HG02938 (cell line): ENCODE measurements around the gene CCSAP.
A peak's percentile ranks its signal among the peaks of the same experiment; 100 is the strongest.
"Not testable (repeated sequence)": the region's sequence is repeated elsewhere in the genome, so short reads cannot be mapped to it uniquely, and the experiment has no call there.

Experiments used
- ATAC-seq: cut with Tn5 transposase; IDR thresholded peaks from one replicate; pipeline ENCODE4 v1.9.1; 2021; ENCODE audit warnings: mild to moderate bottlenecking, moderate library complexity; ENCODE audit not compliant: unreplicated experiment

The CCSAP gene

DNA sequence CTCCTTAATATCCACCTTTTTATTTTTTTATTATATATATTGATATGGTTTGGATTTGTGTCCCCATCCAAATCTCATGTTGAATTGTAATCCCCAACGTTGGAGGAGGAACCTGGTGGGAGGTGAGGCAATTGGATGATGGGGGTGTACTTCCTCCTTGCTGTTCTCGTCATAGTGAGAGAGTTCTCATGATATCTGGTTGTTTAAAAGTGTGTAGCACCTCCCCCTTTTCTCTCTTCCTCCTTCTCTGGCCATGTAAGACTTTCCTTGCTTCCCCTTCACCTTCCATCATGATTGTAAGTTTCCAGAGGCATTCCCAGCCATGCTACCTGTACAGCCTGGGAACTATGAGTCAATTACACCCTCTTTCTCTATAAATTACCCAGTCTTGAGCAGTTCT, 22.7 kb upstream of the CCSAP start:
- no peak for ATAC-seq

DNA sequence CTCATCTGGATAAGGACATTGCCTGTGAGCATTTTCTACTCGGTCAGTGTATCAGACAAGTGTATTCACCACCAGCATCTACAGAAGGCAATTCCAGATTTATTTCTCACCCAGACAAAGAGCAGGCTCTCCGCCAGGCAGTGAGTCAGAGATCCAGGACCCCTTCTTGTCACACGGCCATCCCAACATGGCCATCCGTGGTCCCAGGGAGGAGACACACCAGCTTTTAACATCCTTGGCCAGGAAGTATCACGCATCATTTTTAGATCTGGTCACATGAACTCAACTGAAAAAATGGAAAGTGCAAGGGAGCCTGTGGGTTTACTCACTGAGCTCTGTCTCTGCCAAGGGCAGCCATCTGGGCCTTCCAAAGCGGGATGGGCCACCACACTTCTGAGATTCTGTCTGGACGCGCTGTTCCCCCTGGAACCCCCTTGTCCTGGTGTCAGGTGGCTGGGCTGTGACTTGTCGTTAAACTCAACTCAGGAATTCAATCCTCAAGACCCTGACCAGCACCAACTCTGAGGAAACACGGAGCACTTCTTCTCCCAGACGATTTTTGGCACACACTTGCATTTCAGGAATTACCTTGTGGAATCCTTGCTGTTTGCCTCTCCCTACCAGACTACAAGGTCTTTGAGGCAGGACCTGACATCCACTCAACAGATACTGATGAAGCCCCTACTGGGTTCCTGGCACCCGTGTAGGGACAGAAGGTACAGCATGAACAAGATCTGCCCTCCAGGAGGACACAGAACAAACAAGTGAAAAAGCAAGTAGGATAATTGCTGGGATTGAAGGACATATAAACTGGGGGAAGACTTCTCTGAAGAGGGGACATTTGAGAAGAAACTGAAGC, 21.6 kb upstream of the CCSAP start:
- no peak for ATAC-seq

DNA sequence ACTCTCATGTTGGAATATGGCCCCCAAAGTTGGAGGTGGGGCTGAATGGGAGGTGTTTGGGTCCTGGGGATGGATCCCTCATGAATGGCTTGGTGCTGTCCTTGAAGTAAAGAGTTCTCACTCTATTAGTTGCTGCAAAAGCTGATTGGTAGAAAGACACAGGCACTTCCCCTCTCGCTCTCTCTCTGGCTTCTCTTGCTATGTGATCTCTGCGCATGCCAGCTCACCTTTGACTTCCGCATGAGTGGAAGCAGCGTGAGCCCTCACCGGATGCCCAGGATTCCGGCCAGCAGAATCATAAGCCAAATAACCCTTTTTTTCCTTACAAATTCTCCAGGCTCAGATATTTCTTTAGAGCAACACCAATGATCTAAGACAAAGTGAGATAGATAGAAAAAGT, 20.9 kb upstream of the CCSAP start:
- ATAC-seq = no peak

DNA sequence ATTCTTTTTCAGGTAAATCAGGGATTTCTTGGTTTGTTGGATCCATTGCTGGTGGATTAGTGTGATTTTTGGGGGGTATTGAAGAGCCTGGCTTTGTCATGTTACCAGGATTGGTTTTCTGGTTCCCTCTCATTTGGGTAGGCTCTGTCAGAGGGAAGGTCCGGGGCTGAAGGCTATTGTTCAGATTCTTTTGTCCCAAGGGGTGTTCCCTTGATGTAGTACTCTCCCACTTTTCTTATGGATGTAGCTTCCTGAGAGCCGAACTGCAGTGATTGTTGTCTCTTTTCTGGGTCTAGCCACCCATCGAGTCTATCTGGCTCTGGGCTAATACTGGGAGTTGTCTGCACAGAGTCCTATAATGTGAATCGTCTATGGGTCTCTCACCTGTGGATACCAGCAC, 17.6 kb upstream of the CCSAP start:
- no peak for ATAC-seq

DNA sequence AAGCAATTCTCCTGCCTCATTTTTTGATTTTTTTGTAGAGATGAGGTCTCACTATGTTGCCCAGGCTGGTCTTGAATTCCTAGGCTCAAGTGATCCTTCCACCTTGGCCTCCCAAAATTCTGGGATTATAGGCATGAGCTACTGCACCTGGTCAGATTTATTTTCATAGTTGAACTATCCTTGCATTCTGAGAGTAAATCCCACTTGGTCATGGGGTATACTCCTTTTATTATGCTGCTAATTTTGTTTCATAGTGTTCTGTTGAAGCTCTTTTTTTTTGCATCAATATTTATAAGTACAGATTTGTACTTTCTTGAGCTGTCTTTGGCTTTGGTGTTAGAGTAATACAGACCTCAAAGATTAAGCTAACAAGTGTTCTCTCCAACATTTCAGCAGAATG, 12.8 kb upstream of the CCSAP start:
- ATAC-seq = no peak

DNA sequence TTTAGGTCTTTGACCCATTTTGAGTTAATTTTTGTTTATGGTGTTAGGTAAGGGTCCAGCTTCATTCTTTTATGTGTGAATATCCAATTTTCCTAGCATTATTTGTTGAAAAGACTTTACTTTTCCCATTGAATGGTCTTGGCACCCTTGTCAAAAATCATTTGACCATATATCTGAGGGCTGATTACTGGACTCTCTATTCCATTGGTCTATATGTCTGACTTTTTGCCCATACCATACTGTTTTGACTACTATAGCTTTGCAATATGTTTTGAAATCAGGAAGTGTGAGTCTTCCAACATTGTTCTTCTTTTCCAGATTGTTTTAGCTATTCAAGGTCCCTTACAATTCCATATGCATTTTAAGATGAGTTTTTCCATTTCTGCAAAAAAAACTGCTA, 11.4 kb upstream of the CCSAP start:
- no peak for ATAC-seq

DNA sequence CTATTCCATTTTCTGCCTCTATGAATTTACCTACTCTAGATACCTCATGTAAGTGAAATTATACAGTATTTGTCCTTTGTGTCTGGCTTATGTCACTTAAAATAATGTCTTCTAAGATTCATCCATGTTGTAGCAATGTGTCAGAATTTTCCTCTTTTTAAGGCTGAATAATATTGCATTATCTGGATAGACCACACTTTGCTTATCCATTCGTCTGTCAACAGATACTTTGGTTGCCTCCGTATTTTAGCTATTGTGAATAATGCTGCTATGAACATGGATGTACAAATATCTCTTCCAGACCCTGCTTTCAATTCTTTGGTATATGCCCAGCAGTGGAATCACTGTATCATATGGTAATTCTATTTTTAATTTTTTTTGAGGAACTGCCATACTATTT, 10.1 kb upstream of the CCSAP start:
- ATAC-seq = no peak

DNA sequence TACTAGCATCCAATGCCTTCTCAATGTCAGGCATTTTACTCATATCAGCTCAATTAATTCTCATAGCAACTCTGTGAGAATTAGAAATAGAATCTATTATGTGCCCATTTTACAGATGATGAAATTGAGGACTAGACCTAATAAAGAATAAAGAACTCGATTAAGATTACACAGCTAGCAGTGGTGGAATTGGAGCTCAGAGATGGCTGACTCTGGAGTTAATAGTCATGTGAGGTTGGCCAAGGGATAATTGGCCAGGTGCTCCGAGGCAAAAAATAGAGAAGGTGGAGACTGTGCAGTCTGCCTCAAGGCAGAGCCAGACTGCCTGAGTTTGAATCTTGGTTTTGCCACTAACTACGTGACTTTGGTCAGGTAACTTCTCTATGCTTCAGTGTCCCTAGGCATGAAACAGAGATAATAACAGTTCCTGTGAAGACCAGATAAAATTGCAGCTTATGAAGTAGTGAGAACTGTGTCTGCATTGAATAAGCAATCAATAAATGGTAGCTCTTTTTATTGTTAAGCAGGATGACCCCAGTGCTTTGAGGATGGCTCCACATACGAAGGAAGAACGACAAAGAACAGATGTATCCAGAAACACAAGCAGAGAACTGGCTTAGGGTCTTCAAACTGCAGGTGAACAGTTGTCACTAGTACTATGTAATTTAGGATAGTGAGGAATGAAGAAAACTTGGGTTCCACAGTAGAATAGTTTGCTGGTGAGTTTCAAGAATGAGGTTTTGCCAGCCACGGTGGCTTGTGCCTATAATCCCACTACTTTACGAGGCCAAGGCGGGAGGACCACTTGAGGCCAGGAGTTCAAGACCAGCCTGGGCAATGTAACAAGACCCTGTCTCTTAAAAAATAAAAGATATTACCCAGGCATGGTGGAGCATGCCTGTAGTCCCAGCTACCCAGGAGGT, 6.9 kb upstream of the CCSAP start:
- ATAC-seq = no peak

DNA sequence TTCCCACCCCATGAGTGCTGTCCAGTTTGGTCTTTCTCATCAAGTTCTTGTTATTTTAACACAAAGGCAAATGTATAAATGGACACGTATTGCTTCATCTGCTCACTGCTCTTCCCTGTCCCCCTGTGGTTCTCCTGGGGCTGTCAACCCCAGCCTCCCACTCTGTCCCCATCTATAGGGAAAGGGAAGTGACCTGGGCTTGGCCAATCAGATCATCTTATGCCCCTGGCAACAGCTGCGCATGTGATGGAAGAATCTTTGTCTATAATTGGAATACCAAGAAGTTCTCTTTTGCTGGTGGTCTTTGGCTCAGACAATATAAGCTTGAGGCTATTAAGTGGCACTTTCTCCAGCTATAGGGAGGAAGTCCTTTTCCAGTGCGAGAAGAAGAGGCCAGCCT, 4.7 kb upstream of the CCSAP start:
- no peak for ATAC-seq

DNA sequence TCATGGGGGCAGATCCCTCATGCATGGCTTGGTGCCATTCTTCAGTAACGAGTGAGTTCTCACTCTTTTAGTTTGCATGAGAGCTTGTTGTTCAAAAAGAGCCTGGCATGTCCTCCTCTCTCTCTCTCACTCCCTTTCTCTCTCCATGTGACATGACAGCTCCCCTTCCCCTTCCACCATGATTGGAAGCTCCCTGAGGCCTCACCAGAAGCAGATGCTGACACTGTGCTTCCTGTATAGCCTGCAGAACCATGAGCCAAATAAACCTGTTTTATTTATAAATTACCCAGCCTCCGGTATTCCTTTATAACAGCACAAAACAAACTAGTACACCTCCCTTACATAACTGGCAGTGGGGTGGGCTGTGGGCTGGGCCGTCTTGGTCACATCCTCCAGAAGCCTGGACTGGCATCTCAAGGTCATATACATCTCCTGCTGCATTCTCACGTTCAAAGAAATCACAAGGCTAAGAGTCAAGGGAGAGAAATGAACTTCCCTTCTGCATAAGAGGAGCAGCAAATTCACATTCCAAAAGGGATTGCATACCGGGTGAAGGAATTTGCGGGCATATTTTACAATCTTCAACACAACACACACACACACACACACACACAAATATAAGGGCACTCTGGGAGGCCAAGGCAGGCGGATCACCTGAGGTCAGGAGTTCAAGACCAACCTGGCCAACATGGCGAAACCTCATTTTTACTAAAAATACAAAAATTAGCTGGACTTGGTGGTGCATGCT, 2.3 kb upstream of the CCSAP start:
- ATAC-seq = no peak

DNA sequence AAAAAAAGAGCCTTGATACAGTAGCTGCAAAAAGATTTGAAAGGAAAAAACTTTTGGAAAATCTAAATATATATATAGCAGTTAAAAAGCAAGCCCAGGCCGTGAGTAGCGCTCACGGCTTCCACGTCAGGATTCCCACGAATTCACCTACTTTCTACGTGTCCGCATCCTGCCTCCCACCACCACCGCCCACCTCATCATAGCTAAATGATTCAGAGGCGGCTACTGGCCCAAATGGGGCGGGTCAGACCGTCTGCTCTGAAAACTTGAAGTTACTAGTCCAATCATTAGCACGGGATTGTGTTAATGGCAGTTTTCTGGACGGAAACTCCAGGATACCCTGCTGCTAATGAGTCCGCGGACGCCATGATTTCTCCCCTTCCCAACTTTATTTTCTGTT, 1.3 kb upstream of the CCSAP start:
- no peak for ATAC-seq

DNA sequence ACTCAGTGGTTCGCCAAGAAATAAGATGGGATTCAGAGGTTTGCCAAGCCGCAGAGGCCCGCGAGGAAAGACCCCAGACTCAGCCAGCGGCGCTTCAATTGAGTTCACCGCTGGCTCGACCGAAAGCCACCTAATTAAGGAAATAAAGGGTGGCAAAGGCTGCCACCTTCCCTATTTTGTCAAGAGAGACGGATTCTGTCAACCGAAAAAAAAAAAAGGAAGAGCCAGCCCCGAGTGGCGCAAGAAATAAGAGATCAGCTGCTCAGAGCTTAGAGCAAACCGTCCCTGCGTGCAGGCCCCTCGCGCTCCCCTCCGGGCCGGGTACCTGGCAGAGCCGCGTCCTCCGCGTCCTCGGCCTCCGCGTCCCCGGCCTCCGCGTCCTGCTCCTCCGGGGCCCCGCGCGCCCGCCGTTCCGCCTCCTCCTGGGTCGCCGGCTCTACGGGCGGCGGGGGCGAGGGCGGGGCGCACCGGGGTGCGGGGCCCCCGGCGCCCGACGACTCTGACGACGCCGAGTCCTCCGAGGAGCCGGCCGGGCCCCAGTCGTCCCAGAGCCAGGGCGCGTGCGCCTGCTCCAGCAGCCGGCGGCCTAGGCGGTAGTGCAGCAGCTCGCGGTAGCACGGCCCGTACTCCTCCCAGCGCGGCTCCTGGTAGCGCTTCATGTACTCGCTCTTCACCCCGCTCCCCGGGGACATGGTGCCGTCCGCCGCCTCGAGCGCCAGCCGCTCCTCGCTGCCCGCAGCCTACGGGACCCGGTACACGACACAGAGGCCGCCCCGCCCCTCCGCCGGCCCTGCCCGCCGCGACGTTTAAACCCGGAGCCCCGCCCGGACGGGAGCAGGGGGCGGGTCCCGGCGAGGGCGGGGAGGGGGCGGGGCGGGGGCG, 832 bp downstream of the CCSAP start:
- ATAC-seq = peak; percentile 56

DNA sequence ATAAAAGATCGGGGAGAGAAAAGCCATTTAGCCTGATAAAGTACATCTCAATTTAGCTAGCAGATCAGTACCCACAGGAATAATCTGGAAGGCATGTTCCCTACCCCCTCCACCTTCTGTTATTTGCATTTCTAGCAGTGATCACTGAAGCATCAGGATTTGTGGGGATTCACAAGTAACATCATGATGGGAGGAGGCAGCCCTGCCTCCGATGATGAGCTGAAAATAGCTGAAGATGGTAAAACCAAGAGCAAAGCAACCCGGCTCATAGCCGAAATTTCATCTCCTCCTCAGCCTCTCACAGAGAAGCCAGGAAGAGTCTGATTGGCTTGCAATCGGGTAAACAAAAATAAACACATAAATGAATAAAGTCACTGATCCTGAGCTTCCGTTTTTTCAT, 2.4 kb downstream of the CCSAP start:
- no peak for ATAC-seq

DNA sequence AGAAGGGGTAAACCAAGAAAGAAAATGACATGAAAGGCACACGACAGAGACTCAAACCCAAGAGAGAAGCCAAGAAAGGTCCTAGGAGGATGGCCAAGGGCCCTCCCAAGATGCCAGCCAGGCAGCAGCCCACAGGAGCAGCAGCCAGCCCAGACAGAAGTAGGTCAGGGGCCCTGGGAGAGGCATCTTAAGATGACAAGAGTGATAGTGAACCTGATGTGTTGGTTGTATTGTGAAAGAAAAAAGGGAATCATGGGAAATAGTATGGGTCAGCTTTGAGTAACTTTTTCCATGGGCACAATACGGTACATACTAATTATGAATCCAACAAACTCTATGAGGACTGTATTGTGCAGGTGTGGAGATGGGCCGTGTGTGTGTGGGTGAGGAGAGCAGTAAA, 3.3 kb downstream of the CCSAP start:
- ATAC-seq = no peak

DNA sequence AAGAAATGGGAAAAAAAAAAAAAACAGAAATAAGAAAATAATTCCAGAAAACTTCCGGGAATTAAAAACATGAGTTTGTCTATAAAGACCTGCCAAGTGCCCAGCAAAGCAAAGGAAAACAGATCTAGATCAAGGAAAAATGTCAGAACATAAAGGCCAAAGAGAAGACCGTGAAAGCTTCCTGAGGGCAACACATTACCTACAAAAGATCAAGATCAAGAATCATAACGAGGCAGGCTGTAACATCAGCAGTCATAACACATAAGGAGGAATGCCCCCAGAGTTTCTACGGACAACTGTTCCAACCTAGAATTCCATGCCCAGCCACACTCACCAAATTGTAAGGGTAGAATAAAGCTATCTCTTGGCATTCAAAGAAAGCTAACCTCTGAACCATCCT, 3.8 kb downstream of the CCSAP start:
- no peak for ATAC-seq

DNA sequence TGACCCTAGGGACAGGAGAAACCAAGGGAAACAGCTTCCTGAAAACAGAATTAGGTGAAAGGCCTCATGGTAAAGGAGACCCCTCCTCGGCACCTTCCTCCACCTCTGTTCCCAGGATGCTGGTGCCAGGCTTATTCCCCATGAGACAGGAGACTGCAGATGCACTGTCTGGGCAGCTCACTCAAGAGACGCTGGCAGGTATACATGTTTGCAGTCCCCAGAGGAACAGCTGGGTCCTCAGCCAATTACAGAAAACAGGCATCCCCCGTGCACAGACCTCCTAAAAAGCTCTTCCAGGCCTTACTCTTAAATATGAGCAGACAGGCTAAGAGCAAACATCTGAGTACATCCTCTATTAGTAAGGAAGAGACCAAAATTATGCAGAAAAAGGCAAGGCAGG, 6.5 kb downstream of the CCSAP start:
- no peak for ATAC-seq

DNA sequence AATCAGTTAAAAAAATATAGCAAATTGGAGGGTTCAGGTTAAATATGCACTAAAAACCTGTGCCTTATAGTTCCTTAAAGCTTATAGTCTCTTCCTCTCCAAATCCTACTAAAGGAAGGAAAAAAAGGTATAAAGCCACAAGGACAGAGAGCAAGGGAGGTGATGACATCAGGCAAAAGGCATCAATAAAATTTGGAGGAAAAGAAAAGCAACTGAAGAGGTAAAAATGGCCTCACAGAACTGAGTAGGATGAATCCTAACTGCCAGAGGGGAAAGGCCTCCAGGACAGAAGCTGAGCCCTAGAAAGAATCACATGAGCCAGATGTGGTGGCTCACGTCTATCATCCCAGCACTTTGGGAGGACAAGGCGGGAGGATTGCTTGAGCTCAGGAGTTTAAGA, 8.1 kb downstream of the CCSAP start:
- no peak for ATAC-seq

DNA sequence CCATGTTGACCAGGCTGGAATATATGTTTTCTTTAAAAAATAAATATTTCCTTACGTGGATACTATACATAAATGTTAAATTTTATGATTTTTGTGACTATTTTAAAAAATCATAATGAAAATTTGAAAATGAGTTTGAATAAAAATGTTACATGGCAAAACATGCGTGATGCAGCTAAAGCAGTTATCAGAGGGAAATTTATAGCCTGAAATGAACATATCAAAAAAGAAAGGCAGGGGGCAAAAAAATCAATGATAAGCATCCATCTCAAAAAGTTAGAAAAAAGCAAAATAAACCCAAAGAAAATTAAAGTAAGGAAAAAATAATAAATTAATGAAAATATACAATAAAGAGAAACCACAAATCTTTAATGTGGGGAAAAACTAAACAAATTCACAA, 8.6 kb downstream of the CCSAP start:
- ATAC-seq = no peak

DNA sequence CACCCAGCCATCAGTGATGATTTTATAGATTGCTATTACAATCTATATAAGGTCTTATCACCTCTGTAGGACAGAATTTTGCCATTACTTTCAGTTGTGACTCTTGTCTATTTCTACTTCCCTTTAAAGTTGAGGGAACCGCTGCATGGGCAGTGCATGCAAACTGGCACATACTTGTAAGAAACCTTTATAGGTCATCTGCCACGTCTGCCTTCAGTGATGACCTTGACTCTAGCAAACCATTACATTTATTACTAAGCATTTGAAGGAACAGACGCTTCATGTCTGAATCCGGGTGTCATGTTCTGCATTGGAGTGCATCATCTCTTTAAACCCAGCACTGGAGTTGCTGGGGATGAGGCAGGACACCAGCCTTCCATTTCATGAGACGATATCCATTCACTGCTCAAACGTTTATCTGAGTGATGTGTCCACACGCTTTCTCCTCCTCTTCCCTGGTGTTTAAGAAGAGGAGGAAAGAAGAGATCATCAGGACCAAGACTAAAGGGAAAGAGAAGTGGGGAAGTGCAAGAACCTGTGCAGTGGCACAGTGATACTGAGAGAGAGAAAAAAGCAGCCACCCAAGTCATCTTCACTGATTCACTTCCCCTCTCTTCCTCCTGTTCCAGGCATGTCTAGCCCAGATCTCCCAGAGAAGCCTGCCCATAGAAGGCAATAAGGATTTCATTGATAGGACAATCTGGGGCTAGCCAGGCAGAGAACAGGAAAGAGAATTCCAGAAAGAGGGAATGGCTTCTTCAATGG, 14.1 kb downstream of the CCSAP start:
- ATAC-seq = no peak

DNA sequence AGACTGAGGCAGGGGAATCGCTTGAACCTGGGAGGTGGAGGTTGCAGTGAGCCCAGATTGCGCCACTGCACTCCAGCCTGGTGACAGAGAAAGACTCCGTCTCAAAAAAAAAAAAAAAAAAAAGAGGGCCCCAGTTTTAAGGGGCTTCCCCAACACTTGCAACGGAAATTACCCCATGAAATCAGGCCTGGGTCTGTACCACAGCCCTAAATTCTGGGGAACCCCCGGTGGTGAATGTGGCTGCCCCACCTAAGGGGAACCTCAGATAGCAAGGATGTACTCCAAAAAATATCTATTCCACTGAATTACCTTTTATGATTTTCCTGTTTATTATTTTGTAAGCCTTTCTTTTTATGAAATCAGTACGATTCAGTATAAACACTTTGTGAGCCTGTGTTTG, 15.1 kb downstream of the CCSAP start:
- ATAC-seq = not testable (repeated sequence)
